Measurements from ENCODE around the gene TFPT.

GRCh38 chr19:54141356-54141755 is 25.9 kb upstream of the TFPT start:
- no peak for TF ChIP-seq RAD21 (IDR thresholded peaks at IDR 0.05; ENCODE audit: low read depth)
- no peak for TF ChIP-seq TAF1 (IDR thresholded peaks at IDR 0.05; ENCODE audit: low read depth)
- no peak for TF ChIP-seq CREB1 (IDR thresholded peaks at IDR 0.05; ENCODE audit: low read depth)
- no peak for TF ChIP-seq NFIC (IDR thresholded peaks at IDR 0.05)
- TF ChIP-seq MAX (IDR thresholded peaks at IDR 0.05): no peak
- TF ChIP-seq CEBPB (IDR thresholded peaks at IDR 0.05): no peak
- TF ChIP-seq EGR1 (IDR thresholded peaks at IDR 0.05): no peak
- no peak for TF ChIP-seq REST (IDR thresholded peaks at IDR 0.05; ENCODE audit: low read depth)
- TF ChIP-seq YY1 (IDR thresholded peaks at IDR 0.05; ENCODE audit: low read depth): no peak
- TF ChIP-seq EP300 (IDR thresholded peaks at IDR 0.05; ENCODE audit: borderline replicate concordance): no peak
- no peak for TF ChIP-seq USF1 (IDR thresholded peaks at IDR 0.05)
- TF ChIP-seq TEAD4 (IDR thresholded peaks at IDR 0.05): no peak
- no peak for TF ChIP-seq TCF12 (IDR thresholded peaks at IDR 0.05; ENCODE audit: low read depth)
- no peak for TF ChIP-seq FOXM1 (IDR thresholded peaks at IDR 0.05; ENCODE audit: borderline replicate concordance, low read depth)
